ENCODE results near the gene RNF123. TPM values are rescaled to one million over a fixed set of nuclear protein-coding genes. Genes with fewer than 3 reads are reported as not detected.

Gene RNF123
- total RNA-seq, 6 experiments from 2014 or later, result 32.4 to 48.3 (median 39.9) TPM

GRCh38 chr3:49717959-49718857 is 28.9 kb downstream of the RNF123 start:
- ATAC-seq, result no peak
- WGBS (ENCODE audit: insufficient coverage, low coverage, low lambda C conversion rate, missing lambda C conversion rate), result 79% methylated on average over 7 of the region's 75 CpGs
- peaks cover 0 to 26% (median 11%) of the 10 kb centered on the region in 4 donors for H3K36me3 ChIP-seq

GRCh38 chr3:49718858-49719213 is 29.5 kb downstream of the RNF123 start:
- no peak for TF ChIP-seq CTCF (IDR thresholded peaks at IDR 0.05)
- no peak for TF ChIP-seq POLR2A (IDR thresholded peaks at IDR 0.05)
- intact Hi-C loops (cut with DNase I), result no loop called here
- no peaks in the 10 kb centered on the region for H3K27me3 ChIP-seq
- peak overlapping the region; percentile 26 to 51 (median 31) for H3K4me3 ChIP-seq
- 41% methylated on average over 10 of the region's 33 CpGs for WGBS (ENCODE audit: insufficient coverage, low coverage, low lambda C conversion rate, missing lambda C conversion rate)
- DNase-seq (peak in 1 of 3 donors; percentile 55), ATAC-seq (no peak)
- H3K36me3 ChIP-seq, result peaks cover 0 to 26% (median 11%) of the 10 kb centered on the region in 4 donors
- no peak overlapping the region for H3K27ac ChIP-seq
- peaks cover 0 to 20% (median 0%) of the 10 kb centered on the region in 4 donors for H3K4me1 ChIP-seq
- no peaks in the 10 kb centered on the region for H3K9me3 ChIP-seq

More at GRCh38 chr3:49717959-49718857, 28.9 kb downstream of the RNF123 start:
- Histone ChIP-seq H3K27ac (no peak overlapping the region), H3K27me3 (no peaks in the 10 kb centered on the region), H3K4me3 (no peak overlapping the region), H3K4me1 (peaks cover 0 to 20% (median 0%) of the 10 kb centered on the region in 4 donors), H3K9me3 (no peaks in the 10 kb centered on the region)
- intact Hi-C loops (cut with DNase I), result no loop called here
- peak in 1 of 3 donors; percentile 53 for DNase-seq
- TF ChIP-seq POLR2A (IDR thresholded peaks at IDR 0.05) (no peak), CTCF (IDR thresholded peaks at IDR 0.05) (no peak)

GRCh38 chr3:49719214-49719884 is 30.0 kb downstream of the RNF123 start, which contains the start of gene AMIGO3:
TSS of gene AMIGO3 (minus strand) at chr3:49719684. CDS start at chr3:49719465, 219 bp downstream.
- intact Hi-C loops (cut with DNase I), result no loop called here
- 8% methylated on average over 8 of the region's 50 CpGs for WGBS (ENCODE audit: insufficient coverage, low coverage, low lambda C conversion rate, missing lambda C conversion rate)
- DNase-seq, result peak; percentile 94 to 96 (median 94)
- ATAC-seq, result peak; percentile 56 to 72 (median 68)
- peaks cover 0 to 21% (median under 1%) of the 10 kb centered on the region in 4 donors for H3K4me1 ChIP-seq
- H3K4me3 ChIP-seq, result peak within 1 kb of the TSS; percentile 26 to 51 (median 31)
- H3K27me3 ChIP-seq, result no peaks in the 10 kb centered on the region
- H3K27ac ChIP-seq, result no peak within 1 kb of the TSS
- TF ChIP-seq POLR2A (IDR thresholded peaks at IDR 0.05) (peak; percentile 63), CTCF (IDR thresholded peaks at IDR 0.05) (peak; percentile 26 to 50 (median 38))
- H3K36me3 ChIP-seq, result peaks cover 0 to 26% (median 10%) of the 10 kb centered on the region in 4 donors
- no peaks in the 10 kb centered on the region for H3K9me3 ChIP-seq

- TF ChIP-seq CTCF (IDR thresholded peaks at IDR 0.05) (no peak), POLR2A (IDR thresholded peaks at IDR 0.05) (no peak)
- H3K27ac ChIP-seq, result no peak overlapping the region
- H3K9me3 ChIP-seq, result no peaks in the 10 kb centered on the region
- DNase-seq (peak in 1 of 3 donors; percentile 48), ATAC-seq (no peak)
- intact Hi-C loops (cut with DNase I), result no loop called here
- H3K36me3 ChIP-seq, result peaks cover 0 to 19% (median 10%) of the 10 kb centered on the region in 4 donors
- H3K4me1 ChIP-seq, result peaks cover 0 to 31% (median 5%) of the 10 kb centered on the region in 4 donors
- no peaks in the 10 kb centered on the region for H3K27me3 ChIP-seq
- H3K4me3 ChIP-seq, result no peak overlapping the region
- WGBS (ENCODE audit: insufficient coverage, low coverage, low lambda C conversion rate, missing lambda C conversion rate), result 20% methylated on average over 1 of the region's 4 CpGs
Measured at GRCh38 chr3:49720855-49721595, 31.7 kb downstream of the RNF123 start.

Data from right lobe of liver (tissue), 6 donors.